Left kidney (tissue), 2 donors: Measurements from ENCODE around the gene CYB5R3. TPM values are rescaled to one million over a fixed set of nuclear protein-coding genes. Genes with fewer than 3 reads are reported as not detected.
"Not testable (repeated sequence)": the region's sequence is repeated elsewhere in the genome, so short reads cannot be mapped to it uniquely, and the experiment has no call there.

Experiments used
- DNase-seq: peaks from one replicate; pipeline ENCODE4 v3.0.0-alpha.2; 2013
- polyA plus RNA-seq: library from polyadenylated mRNA; unstranded; fragments of 120-200 nt; gene quantifications from one replicate; pipeline ENCODE4 v1.2.1, GENCODE V29; 2013; ENCODE audit not compliant: insufficient read length

The CYB5R3 gene
- polyA plus RNA-seq, 1 donor, result 126 TPM

DNA sequence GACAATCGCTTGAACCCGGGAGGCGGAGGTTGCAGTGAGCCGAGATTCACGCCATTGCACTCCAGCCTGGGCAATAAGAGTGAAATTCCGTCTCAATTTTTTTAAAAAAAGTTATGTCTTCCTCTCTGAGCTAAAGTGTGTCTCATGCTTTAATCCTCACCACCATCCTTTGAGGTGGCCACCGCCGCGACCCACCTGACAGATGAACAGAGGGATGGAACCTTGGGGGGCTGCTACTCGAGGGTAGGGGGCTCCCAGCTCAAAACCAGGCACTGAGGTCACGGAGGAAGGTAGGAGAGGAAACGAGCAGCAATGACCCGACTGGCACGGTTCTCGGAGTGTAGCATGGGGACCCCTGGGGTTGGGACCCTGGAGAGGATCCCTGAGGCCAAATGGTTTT is 23.8 kb downstream of the CYB5R3 start:
- no peak for DNase-seq

DNA sequence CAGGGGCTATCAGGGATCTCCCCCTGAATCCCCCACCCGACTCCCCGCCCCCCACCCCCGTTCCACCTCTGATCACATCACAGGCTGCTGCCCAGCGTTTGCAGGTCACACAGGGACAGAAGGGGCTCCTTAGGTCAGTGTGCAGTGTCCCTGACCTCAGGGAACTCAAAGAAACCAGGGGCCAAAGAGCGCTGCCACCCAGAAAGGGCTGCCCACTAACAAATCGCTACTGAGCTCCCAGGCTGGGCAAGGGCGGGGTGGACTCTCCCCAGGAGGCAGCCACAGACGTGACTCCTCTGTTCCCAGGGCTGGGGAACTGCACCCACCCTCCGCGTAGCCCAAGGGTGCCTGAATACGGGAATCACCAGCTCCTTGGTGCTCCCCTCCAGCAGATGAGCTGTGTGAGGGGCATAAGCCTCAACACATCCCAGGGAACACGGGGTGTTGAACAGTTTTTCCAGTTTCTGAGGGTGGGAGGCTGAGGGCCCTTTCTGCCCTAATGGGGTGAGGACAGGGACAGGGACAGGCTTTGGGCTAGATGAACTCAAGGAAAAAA is 24.6 kb downstream of the CYB5R3 start:
- no peak for DNase-seq

DNA sequence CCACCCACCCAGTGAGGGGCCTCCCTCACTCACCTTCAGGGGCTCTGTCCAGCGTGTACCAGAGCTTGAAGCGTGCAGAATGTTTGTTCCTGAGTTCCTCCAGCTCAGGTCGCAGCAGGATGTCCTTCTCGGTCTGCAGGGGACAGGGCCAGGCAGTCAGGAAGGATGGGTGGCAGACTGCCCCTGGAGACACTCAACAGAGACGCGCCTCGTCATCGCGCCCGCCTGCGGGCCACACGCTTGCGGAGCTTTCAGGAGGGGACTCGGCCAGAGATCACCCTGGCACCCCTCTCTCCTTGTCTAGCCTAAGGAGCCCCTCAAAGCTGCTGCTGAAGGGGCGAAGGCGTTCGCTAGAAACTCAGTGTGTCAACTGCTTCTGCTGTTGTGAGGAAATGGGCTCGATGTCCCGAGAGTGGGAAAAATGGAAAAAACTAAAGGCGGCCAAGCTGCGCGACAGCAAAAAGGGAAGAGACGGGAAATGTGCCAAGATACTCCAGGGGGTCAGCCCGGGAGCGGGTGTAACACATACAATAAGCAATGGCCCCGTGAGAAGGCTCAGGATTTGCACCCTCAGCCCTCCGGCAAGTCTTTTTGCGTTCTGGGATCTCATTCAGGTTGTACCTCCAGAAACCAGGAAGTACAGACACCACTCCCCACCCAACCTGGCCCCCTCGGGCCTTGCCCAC is 25.3 kb downstream of the CYB5R3 start:
- no peak for DNase-seq

DNA sequence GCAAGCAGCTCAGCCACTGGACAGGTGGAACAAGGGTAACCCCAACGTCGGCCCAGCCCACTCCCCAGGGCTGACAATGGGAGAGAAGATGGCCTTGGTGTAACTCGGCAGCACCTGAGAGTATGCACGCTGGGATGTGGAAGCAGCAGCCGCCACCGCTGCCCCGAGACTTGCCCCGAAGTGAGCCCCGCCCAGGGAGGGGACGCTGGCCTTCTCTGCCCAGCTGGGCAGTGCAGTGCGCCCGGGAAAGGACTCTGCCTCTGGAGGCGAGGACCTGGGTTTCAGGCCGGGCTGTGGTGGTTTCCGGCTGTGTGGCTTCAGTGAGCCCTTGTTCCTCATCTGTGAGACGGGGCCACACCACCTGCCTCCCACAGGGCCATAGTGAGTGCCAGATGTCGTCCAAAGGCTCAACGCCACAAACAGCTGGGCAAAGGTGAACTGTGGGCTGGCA is 25.9 kb downstream of the CYB5R3 start:
- no peak for DNase-seq

DNA sequence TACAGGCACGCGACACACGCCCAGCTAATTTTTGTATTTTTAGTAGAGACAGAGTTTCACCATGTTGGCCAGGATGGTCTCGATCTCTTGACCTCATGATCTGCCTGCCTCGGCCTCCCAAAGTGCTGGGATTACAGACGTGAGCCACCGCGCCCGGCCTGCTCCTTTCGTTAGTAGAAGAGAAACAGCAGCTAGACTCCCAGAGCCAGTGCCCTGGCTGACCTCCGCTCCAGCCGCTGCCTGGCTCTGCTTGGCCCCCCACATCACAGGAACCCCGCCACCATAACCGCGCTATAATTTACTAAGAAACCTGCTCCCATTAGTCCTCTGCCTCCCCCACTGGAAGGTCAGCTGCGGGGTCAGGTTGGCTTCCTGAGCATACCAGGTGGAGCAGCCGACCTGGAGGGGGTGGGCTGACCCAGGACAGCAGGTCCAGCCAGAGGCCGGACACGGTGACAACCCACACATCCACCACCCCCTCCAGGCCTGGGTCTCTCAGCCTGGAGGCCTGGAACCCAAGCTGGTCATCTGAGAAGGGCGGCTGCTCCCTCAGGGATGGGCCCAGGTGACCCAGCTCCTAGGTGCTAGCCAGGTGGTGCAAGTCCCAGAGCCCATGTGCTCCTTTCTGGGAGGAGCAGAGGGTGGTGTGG is 27.0 kb downstream of the CYB5R3 start:
- DNase-seq, result no peak

DNA sequence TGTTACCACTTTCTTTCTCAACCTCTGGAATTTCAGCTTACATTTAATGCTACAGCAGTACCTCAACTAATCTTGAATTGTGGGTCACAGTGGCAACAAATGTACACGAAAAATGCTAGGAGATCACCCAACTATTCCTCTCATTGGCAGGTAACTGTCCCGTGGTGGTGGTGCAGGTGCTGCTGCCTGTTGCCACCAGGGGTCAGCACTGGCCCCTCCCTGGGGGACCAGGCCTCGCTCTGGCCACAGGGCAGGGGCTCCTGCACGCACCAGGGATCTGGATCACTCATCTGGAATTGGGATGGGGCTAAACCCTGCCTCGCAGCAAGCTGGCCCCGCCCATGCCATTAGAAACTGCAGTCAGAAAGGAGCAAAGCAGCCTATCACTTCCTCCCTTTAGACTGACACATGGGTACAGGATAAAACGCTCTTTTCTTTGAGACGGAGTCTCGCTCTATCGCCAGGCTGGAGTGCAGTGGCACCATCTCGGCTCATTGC is 27.6 kb downstream of the CYB5R3 start:
- peak; percentile 74 for DNase-seq

DNA sequence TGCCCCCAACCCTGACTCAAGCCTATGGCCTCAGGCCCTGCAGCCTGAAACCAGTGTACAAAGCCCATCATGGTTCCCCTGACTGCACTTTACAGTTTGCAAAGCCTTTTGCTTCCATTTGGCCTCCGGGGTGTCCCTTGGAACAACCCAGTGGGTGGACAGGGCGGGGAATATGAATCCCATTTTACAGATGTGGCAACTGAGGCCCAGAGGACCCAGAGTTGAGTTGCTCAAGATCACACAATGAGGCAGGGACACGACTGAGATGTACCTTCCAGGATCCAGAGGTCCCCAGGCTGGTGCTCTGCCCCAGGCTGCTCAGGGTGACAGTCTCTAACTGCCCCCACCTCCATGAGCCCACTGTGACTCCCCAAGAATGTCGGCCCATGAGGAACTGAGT is 29.1 kb downstream of the CYB5R3 start:
- no peak for DNase-seq

DNA sequence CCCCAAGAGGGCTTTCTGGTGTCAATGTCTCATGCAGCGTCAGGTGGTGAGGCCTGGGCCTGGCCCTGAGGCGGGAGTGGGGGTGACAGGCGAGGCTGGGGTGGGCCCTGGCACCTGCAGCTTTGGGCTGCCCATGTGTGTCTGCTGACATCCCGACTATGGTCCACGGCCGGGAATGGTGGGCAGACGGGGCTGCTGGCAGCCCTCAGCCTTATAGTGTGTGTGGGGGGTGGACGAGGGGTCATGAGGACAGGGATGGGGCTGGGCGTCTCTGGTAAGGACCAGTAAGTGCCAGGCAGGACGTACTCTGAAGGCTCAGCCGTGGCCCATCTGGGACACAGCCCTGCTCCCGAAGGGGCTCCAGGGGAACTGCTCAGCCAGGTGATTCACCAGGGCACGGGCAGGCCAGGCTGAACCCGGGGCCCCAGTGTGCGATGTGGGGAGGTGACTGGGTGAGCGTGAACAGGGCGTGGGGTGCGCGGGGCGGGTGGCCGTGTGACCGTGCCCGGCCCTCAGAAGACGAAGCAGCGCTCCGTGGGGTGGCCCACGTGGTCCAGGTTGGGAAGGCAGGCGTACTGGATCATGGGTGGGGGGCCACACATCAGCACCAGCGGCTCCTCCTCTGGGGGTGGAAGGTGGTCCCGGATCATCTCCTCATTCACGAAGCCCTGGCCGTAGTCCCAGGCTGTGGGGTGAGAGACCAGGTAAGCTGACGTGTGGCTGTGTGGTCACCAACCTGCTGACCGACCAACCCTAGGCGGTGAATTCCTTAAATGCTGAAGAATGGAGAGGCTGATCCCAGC is 29.7 kb downstream of the CYB5R3 start:
- DNase-seq, result no peak

DNA sequence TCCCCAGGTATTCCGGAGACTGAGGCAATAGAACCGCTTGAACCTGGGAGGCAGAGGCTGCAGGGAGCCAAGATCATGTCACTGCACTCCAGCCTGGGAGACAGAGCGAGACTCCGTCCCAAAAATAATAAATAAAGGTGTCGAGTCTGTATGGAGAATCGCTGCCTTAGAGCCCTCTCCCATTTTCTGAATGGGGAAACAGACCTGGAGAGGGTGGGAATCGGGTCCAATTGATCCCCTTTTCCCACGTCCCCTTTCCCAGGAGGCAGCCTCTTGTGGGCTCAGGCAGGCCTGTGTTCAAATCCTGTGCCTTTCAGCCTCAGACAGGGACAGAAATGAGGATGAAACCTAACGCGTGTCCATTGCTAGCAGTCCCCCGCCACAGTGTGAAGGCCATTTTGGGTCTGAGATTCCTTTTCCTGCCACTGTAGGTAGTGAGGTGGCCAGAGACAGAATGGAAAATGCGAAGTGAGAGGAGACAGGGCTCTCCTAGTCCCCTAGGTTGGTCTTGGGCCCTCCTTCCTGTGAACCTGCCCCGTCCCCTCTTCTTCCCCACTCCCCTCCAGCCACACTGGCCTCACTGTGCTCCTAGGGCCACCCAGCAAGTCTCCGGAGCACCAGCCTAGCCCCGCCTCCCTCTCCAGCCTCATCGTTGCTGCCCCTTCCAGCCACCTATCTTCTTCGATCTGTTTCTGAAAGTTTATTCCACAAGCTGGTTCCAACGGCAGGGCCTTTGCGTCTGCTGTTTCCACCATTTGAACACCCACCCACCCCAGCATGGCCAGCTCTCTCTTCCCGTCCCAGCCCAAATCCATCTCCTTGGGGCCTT is 31.8 kb downstream of the CYB5R3 start:
- DNase-seq, result no peak

DNA sequence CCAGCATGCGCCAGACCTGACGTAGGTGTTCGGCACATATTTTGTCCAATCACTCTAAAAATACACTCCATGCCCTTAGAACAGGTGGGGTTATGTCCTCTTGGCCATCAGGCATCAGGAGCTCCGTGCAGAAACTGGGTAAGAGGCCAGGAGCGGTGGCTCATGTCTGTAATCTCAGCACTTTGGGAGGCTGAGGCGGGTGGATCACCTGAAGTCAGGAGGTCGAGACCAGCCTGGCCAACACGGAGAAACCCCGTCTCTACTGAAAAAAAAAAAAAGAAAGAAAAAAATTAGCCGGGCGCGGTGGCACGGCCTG is 33.4 kb downstream of the CYB5R3 start:
- DNase-seq, result not testable (repeated sequence)

DNA sequence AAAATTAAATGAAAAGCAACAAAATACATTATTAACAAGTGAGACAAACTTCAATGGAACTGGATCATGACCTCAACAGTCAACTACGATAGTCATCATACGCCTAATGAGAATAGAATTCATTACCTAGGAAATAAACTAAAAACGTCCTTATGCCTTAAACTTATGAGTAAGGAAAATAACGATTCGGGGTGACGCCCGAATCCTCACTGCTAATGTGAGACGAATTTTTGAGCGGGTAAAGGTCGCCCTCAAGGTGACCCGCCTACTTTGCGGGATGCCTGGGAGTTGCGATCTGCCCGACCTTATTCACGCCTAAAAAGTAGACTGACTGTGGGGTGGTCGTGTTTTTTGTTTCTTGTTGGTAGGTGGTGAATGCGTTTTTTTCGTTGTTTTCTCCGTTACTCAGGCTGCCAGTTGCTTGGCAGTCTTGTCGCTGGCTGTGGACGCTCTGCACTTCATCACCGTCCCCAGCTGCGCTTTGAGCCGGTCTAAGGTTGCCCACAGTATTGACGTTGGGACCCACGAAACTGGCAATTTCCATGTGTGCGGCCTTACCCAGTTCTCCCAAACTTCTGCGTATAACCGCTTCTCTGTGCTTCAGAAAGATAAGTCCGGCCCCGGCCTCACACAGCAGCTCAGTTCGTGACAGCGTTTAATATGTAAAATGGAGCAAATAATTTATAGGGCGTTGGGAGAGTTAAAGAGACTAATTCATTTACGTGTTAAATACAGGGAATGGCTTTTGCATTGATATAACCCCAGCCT is 33.9 kb downstream of the CYB5R3 start:
- DNase-seq, result peak; percentile 94

DNA sequence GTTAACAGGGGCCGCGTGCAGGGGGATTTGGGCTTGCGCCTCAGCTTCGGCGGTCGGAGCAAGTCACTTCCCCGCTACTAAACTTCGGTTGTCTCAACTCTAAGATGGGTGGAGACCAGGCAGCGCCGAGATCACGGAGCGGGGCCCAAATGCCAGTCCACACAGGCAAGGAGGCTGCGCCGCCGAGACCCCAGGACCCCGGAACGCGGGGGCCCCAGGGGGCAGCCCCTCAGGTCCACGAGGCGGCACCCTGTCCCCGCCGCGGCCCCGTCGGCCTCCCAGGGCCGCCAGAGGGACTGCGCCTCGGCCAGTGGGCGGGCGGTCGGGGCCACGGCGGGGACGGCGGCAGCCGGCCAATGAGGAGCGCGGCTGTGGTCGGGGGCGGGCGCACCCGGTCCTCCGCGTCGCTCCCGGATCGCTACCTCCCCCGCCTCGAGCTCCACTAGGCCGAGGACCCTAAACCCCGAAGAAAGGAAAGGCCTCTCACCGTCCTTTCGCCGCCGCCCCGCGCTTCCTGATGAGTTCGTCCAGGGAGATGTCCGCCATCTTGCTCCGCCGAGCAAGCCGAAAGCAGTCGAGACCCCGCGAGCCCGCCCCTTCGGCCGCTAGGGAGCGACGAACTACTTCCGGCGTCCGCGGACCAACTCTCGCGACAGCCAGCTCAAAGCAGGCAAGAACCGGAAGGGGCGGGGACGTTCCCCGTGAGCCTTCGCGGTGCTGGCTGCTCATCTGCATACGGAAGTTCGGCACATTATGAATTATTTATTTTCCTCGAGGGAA is 34.7 kb downstream of the CYB5R3 start, which contains the start of gene POLDIP3:
Gene POLDIP3, minus strand, starts transcription at position 572 of the 780 bp plus-strand sequence. Its CDS starts 26 bp downstream, at position 546.
- peak; percentile 98 for DNase-seq

DNA sequence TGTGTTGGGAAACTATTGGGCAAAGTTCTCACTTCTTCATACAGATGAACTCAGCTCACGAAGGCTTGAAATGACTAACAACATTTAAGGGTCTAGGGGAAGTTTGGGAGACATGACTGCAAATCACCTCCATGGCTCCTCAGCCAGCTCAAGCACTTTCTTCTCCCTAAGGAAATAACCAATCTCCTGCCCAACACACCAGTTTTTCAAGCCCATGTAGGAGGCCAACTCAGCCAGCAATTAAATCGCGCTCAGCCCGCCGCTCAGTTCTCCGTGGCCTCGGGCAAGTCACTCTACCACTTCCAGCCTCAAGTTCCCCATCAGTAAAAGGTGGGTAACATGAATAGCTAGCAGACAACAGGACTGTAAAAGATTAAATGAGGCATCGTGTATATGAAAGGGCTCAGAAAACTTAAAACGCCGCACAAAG is 35.3 kb downstream of the CYB5R3 start:
- DNase-seq, result no peak

DNA sequence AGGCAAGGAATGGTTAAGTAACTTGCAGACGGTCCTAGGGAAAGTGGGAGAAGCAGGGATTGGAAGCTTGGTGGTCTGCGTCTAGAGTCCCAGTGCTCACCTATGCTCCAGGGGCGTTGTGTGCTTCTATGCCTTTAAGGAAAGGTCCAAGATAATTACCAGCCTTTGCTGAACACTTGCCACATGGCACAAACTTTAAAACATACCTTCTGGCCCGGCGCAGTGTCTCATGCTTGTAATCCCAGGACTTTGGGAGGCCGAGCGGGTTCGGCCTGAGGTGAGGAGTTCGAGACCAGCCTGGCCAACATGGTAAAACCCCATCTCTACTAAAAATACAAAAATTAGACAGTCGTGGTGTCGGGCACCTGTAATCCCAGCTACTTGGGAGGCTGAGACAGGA is 36.9 kb downstream of the CYB5R3 start:
- no peak for DNase-seq

DNA sequence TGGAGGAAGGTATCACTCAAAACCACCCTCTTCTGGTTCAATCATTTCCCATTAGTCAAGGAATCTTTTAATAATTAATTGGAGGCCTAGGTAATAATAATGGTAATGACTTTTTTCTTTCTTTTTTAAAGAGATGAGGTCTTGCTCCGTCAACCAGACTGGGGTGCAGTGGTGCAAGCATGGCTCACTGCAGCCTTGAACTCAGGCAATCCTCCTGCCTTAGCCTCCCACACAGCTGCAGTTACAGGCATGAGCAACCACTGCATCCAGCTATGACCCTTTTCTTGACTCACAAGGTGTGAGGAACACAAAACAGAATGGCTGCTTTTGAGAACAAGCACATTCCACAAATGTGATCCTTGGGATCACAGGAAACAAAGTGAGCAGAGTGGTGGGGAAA is 38.1 kb downstream of the CYB5R3 start:
- DNase-seq, result no peak

DNA sequence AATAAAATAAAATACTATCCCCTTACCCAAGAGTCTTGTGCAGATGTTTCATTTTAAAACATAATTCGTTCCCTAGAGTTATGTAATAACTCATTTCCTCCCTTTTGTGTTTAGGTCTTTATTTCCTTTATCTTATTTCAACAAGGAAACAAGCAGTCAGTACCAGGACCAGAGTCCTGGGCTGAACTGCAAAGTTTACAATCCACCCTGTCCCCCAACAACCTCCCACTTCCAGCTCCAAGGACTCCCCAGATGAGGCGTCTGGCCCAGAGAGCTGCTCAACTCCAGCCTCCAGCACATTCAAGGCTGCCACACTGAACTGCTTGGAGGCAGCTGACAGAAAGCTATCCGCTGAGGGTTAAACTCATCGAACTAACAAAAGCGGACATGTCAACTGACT is 39.0 kb downstream of the CYB5R3 start:
- DNase-seq, result no peak

DNA sequence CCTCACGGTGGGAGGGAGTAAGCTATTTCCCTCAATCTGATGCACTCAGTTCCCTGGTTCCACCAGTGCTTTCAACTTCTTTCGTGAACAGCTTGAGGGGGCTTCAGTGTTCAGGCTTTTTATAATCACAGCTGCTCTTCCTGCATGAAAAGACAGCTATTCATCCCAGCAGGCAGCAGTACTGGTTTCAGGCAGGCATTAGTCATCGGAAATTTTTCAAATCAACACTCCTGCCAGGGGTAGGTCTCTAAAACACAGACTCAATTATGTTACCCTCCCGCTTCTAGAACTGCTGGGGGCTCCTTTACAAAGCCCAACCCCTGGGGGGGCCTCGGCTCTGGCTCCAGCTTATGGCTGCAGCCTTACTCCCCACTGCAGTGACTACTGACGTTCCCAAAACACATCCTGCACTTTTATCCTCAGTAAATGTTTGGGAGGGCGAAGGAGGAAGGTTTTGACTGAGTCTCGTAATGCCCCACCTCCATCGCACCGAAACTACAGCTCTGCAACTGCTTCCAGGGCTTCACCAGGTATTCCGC is 40.3 kb downstream of the CYB5R3 start:
- DNase-seq, result no peak

DNA sequence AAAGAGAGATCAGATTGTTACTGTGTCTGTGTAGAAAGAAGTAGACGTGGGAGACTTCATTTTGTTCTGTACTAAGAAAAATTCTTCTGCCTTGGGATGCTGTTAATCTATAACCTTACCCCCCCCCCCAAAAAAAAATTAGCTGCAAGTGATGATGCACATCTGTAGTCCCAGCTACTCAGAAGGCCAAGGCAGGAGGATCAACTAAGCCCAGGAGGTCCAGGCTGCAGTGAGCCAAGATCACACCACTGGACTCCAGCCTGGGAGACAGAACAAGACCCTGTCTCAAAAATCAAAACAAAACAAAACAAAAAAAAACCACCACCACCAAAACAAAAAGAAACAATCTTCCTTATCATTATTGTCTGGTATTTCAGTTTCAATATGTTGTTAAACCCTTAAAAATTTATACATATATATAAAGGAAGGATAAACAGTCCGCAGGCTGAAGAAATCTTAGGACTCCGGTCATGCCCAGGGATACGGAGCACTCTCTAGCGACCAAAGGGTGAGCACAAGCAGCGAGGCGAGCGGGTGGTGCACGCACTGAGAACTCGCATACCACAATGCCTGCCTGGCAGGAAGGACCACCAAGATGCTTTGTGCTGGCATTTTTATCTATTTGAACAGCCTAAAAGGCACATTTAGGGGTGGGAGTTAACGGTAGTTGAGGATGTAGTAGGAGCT is 40.9 kb downstream of the CYB5R3 start:
- DNase-seq, result no peak

DNA sequence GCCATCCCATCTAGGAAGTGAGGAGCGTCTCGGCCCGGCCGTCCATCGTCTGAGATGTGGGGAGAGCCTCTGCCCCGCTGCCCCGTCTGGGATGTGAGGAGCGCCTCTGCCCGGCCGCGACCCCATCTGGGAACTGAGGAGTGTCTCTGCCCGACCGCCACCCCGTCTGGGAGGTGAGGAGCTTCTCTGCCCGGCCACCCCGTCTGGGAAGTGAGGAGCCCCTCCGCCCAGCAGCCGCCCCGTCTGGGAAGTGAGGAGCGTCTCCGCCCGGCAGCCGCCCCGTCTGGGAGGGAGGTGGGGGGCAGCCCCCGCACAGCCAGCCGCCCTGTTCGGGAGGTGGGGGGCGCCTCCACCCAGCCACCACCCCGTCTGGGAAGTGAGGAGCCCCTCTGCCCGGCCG is 41.6 kb downstream of the CYB5R3 start:
- DNase-seq, result not testable (repeated sequence)
